Measurements from ENCODE around the gene OTX2. TPM values are rescaled to one million over a fixed set of nuclear protein-coding genes. Genes with fewer than 3 reads are reported as not detected.

The OTX2 gene
- total and polyA plus RNA-seq, 2 donors (not counting 1 experiment from before 2014, with no cell fraction given), result not detected

- Histone ChIP-seq H3K4me1 (ENCODE audit: control insufficient read depth, extremely low read depth, insufficient read depth, low read length) (no peaks in the 10 kb centered on the region), H3K4me3 (replicated peaks in 1 of 4; ENCODE audit: control extremely low read depth in 1 of 4, insufficient read depth in 1 of 4, low read depth in 3 of 4, low read length in 4 of 4) (no peak overlapping the region), H4K20me1 (ENCODE audit: control insufficient read depth, extremely low read depth, insufficient read depth, low read length) (no peaks in the 10 kb centered on the region), H3K36me3 (ENCODE audit: control insufficient read depth, insufficient read depth, low read length) (no peaks in the 10 kb centered on the region), H3K9ac (ENCODE audit: insufficient read depth, low read length) (no peak overlapping the region), H3K79me2 (ENCODE audit: control insufficient read depth, insufficient read depth, low read length) (no peaks in the 10 kb centered on the region), H3K9me3 (ENCODE audit: control insufficient read depth, insufficient read depth, low read depth, low read length) (no peaks in the 10 kb centered on the region), H3K27me3 (ENCODE audit: control insufficient read depth, insufficient read depth, low read length) (peaks cover 63% of the 10 kb centered on the region), H3K27ac (ENCODE audit: insufficient read depth, low read length) (no peak overlapping the region), H2AFZ (ENCODE audit: low read length) (no peak overlapping the region), H3K4me2 (ENCODE audit: extremely low read depth, insufficient read depth, low read length) (no peak overlapping the region)
- TF ChIP-seq CTCF (conservative IDR thresholded peaks at IDR 0.05 in 1 of 2, IDR thresholded peaks at IDR 0.05 in 1 of 2; ENCODE audit: low read depth in 1 of 2, low read length in 2 of 2) (no peak), EZH2 (IDR thresholded peaks at IDR 0.05; ENCODE audit: low read length, missing control alignments) (peak; percentile 63)
- DNase-seq (ENCODE audit: low read depth in 2 of 2), result no peak
Measured at GRCh38 chr14:56798447-56799342, 11.6 kb downstream of the OTX2 start.

GRCh38 chr14:56797569-56798446 lies 12.5 kb downstream of the OTX2 start:
- H4K20me1 ChIP-seq (ENCODE audit: control insufficient read depth, extremely low read depth, insufficient read depth, low read length), result no peaks in the 10 kb centered on the region
- H3K4me1 ChIP-seq (ENCODE audit: control insufficient read depth, extremely low read depth, insufficient read depth, low read length), result no peaks in the 10 kb centered on the region
- no peak overlapping the region for H3K4me3 ChIP-seq (replicated peaks in 1 of 4; ENCODE audit: control extremely low read depth in 1 of 4, insufficient read depth in 1 of 4, low read depth in 3 of 4, low read length in 4 of 4)
- peaks cover 60% of the 10 kb centered on the region for H3K27me3 ChIP-seq (ENCODE audit: control insufficient read depth, insufficient read depth, low read length)
- H3K79me2 ChIP-seq (ENCODE audit: control insufficient read depth, insufficient read depth, low read length), result no peaks in the 10 kb centered on the region
- H2AFZ ChIP-seq (ENCODE audit: low read length), result no peak overlapping the region
- no peaks in the 10 kb centered on the region for H3K36me3 ChIP-seq (ENCODE audit: control insufficient read depth, insufficient read depth, low read length)
- no peak overlapping the region for H3K4me2 ChIP-seq (ENCODE audit: extremely low read depth, insufficient read depth, low read length)
- no peak for TF ChIP-seq CTCF (conservative IDR thresholded peaks at IDR 0.05 in 1 of 2, IDR thresholded peaks at IDR 0.05 in 1 of 2; ENCODE audit: low read depth in 1 of 2, low read length in 2 of 2)
- TF ChIP-seq EZH2 (IDR thresholded peaks at IDR 0.05; ENCODE audit: low read length, missing control alignments), result peak; percentile 78
- H3K9ac ChIP-seq (ENCODE audit: insufficient read depth, low read length), result no peak overlapping the region
- H3K9me3 ChIP-seq (ENCODE audit: control insufficient read depth, insufficient read depth, low read depth, low read length), result no peaks in the 10 kb centered on the region
- no peak for DNase-seq (ENCODE audit: low read depth in 2 of 2)
- no peak overlapping the region for H3K27ac ChIP-seq (ENCODE audit: insufficient read depth, low read length)

- no peak overlapping the region for H3K4me2 ChIP-seq (ENCODE audit: extremely low read depth, insufficient read depth, low read length)
- H2AFZ ChIP-seq (ENCODE audit: low read length), result no peak overlapping the region
- no peak overlapping the region for H3K9ac ChIP-seq (ENCODE audit: insufficient read depth, low read length)
- H3K4me1 ChIP-seq (ENCODE audit: control insufficient read depth, extremely low read depth, insufficient read depth, low read length), result no peaks in the 10 kb centered on the region
- H4K20me1 ChIP-seq (ENCODE audit: control insufficient read depth, extremely low read depth, insufficient read depth, low read length), result no peaks in the 10 kb centered on the region
- no peak for DNase-seq (ENCODE audit: low read depth in 2 of 2)
- H3K4me3 ChIP-seq (replicated peaks in 1 of 4; ENCODE audit: control extremely low read depth in 1 of 4, insufficient read depth in 1 of 4, low read depth in 3 of 4, low read length in 4 of 4), result no peak overlapping the region
- H3K79me2 ChIP-seq (ENCODE audit: control insufficient read depth, insufficient read depth, low read length), result no peaks in the 10 kb centered on the region
- no peak overlapping the region for H3K27ac ChIP-seq (ENCODE audit: insufficient read depth, low read length)
- H3K36me3 ChIP-seq (ENCODE audit: control insufficient read depth, insufficient read depth, low read length), result no peaks in the 10 kb centered on the region
- peaks cover 59% of the 10 kb centered on the region for H3K27me3 ChIP-seq (ENCODE audit: control insufficient read depth, insufficient read depth, low read length)
- no peak for TF ChIP-seq CTCF (conservative IDR thresholded peaks at IDR 0.05 in 1 of 2, IDR thresholded peaks at IDR 0.05 in 1 of 2; ENCODE audit: low read depth in 1 of 2, low read length in 2 of 2)
- no peak for TF ChIP-seq EZH2 (IDR thresholded peaks at IDR 0.05; ENCODE audit: low read length, missing control alignments)
- H3K9me3 ChIP-seq (ENCODE audit: control insufficient read depth, insufficient read depth, low read depth, low read length), result no peaks in the 10 kb centered on the region
Measured at GRCh38 chr14:56797003-56797568, 13.2 kb downstream of the OTX2 start.
